ENCODE data around the gene SLC6A17.

The SLC6A17 gene

GRCh38 chr1:110155878-110156522, 5.7 kb downstream of the SLC6A17 start:
- no peak overlapping the region for H3K9ac ChIP-seq (ENCODE audit: low read depth, low read length, poor library complexity, severe bottlenecking)
- H3K36me3 ChIP-seq (ENCODE audit: insufficient read depth, low read length) = no peaks in the 10 kb centered on the region
- no peak overlapping the region for H2AFZ ChIP-seq (ENCODE audit: low read length)
- H3K79me2 ChIP-seq (ENCODE audit: insufficient read depth, low read length) = no peaks in the 10 kb centered on the region
- H3K4me3 ChIP-seq (ENCODE audit: low read length, poor library complexity, severe bottlenecking) = no peak overlapping the region
- no peaks in the 10 kb centered on the region for H3K4me1 ChIP-seq (ENCODE audit: insufficient read depth, low read length, poor library complexity, severe bottlenecking)
- H3K4me2 ChIP-seq (ENCODE audit: low read depth, low read length, poor library complexity, severe bottlenecking) = no peak overlapping the region
- no peaks in the 10 kb centered on the region for H3K9me3 ChIP-seq (ENCODE audit: insufficient read depth, low read depth, low read length)
- H3F3A ChIP-seq (ENCODE audit: low read depth) = no peaks in the 10 kb centered on the region
- TF ChIP-seq EZH2phosphoT487 (IDR thresholded peaks at IDR 0.05; ENCODE audit: borderline replicate concordance) = no peak
- no peak for TF ChIP-seq CTCF (conservative IDR thresholded peaks at IDR 0.05; ENCODE audit: low read length)
- no peaks in the 10 kb centered on the region for H3K9me2 ChIP-seq (replicated peaks; ENCODE audit: low read depth, low read length)
- no peaks in the 10 kb centered on the region for H4K20me1 ChIP-seq (ENCODE audit: insufficient read depth, low read length, poor library complexity, severe bottlenecking)
- H3K27me3 ChIP-seq (ENCODE audit: insufficient read depth, low read length, poor library complexity, severe bottlenecking) = no peaks in the 10 kb centered on the region

- H2AFZ ChIP-seq (ENCODE audit: low read length) = no peak overlapping the region
- H3K4me3 ChIP-seq (ENCODE audit: low read length, poor library complexity, severe bottlenecking) = no peak overlapping the region
- H3K79me2 ChIP-seq (ENCODE audit: insufficient read depth, low read length) = no peaks in the 10 kb centered on the region
- TF ChIP-seq CTCF (conservative IDR thresholded peaks at IDR 0.05; ENCODE audit: low read length) (no peak), EZH2phosphoT487 (IDR thresholded peaks at IDR 0.05; ENCODE audit: borderline replicate concordance) (no peak)
- H3K9ac ChIP-seq (ENCODE audit: low read depth, low read length, poor library complexity, severe bottlenecking) = no peak overlapping the region
- no peaks in the 10 kb centered on the region for H3K9me2 ChIP-seq (replicated peaks; ENCODE audit: low read depth, low read length)
- no peaks in the 10 kb centered on the region for H3F3A ChIP-seq (ENCODE audit: low read depth)
- H3K9me3 ChIP-seq (ENCODE audit: insufficient read depth, low read depth, low read length) = no peaks in the 10 kb centered on the region
- H3K36me3 ChIP-seq (ENCODE audit: insufficient read depth, low read length) = no peaks in the 10 kb centered on the region
- H3K4me1 ChIP-seq (ENCODE audit: insufficient read depth, low read length, poor library complexity, severe bottlenecking) = no peaks in the 10 kb centered on the region
- H4K20me1 ChIP-seq (ENCODE audit: insufficient read depth, low read length, poor library complexity, severe bottlenecking) = no peaks in the 10 kb centered on the region
- no peak overlapping the region for H3K4me2 ChIP-seq (ENCODE audit: low read depth, low read length, poor library complexity, severe bottlenecking)
- no peaks in the 10 kb centered on the region for H3K27me3 ChIP-seq (ENCODE audit: insufficient read depth, low read length, poor library complexity, severe bottlenecking)
Observed at GRCh38 chr1:110158261-110158660, 8.0 kb downstream of the SLC6A17 start.

- H3K4me1 ChIP-seq (ENCODE audit: insufficient read depth, low read length, poor library complexity, severe bottlenecking) = no peaks in the 10 kb centered on the region
- H3K27me3 ChIP-seq (ENCODE audit: insufficient read depth, low read length, poor library complexity, severe bottlenecking) = no peaks in the 10 kb centered on the region
- TF ChIP-seq CTCF (conservative IDR thresholded peaks at IDR 0.05; ENCODE audit: low read length) (no peak), EZH2phosphoT487 (IDR thresholded peaks at IDR 0.05; ENCODE audit: borderline replicate concordance) (no peak)
- no peak overlapping the region for H2AFZ ChIP-seq (ENCODE audit: low read length)
- no peaks in the 10 kb centered on the region for H3K9me3 ChIP-seq (ENCODE audit: insufficient read depth, low read depth, low read length)
- no peaks in the 10 kb centered on the region for H3K79me2 ChIP-seq (ENCODE audit: insufficient read depth, low read length)
- H3K9me2 ChIP-seq (replicated peaks; ENCODE audit: low read depth, low read length) = no peaks in the 10 kb centered on the region
- no peak overlapping the region for H3K4me2 ChIP-seq (ENCODE audit: low read depth, low read length, poor library complexity, severe bottlenecking)
- no peak overlapping the region for H3K4me3 ChIP-seq (ENCODE audit: low read length, poor library complexity, severe bottlenecking)
- H3F3A ChIP-seq (ENCODE audit: low read depth) = no peaks in the 10 kb centered on the region
- H4K20me1 ChIP-seq (ENCODE audit: insufficient read depth, low read length, poor library complexity, severe bottlenecking) = no peaks in the 10 kb centered on the region
- H3K36me3 ChIP-seq (ENCODE audit: insufficient read depth, low read length) = no peaks in the 10 kb centered on the region
- H3K9ac ChIP-seq (ENCODE audit: low read depth, low read length, poor library complexity, severe bottlenecking) = no peak overlapping the region
Observed at GRCh38 chr1:110159168-110159567, 8.9 kb downstream of the SLC6A17 start.
